Esophagus muscularis mucosa (tissue), 4 donors: ENCODE measurements around the gene RBFOX2. TPM values are rescaled to one million over a fixed set of nuclear protein-coding genes. Genes with fewer than 3 reads are reported as not detected.

Source experiments
- DNase-seq: peaks from one replicate; pipeline ENCODE4 v3.0.0-alpha.2; 2017; ENCODE audit errors: extremely low spot score
- H3K27ac ChIP-seq, 4 donors: fragments of 200-600 bp; sonication (generic); replicated peaks in 1 of 4; 1 replicate in 3 of 4; 2 replicates in 1 of 4; pipeline ENCODE4 v1.5.1; 2016 to 2019; ENCODE audit warnings: mild to moderate bottlenecking in 1 of 4
- H3K27me3 ChIP-seq, 4 donors: fragments of 200-600 bp; sonication (generic); one replicate each; pipeline versions ENCODE4 v1.5.1 to v1.6.0; 2016 to 2019
- H3K36me3 ChIP-seq, 4 donors: fragments of 200-600 bp; sonication (generic); one replicate each; pipeline ENCODE4 v1.5.1; 2016 to 2019
- H3K4me1 ChIP-seq, 4 donors: fragments of 200-600 bp; sonication (generic); one replicate each; pipeline ENCODE4 v1.5.1; 2016 to 2019
- H3K4me3 ChIP-seq, 4 donors: fragments of 200-600 bp; sonication (generic); 1 replicate in 2 of 4; 2 replicates in 2 of 4; pipeline ENCODE4 v1.5.1; 2016 to 2019; ENCODE audit warnings: mild to moderate bottlenecking in 4 of 4, moderate library complexity in 1 of 4
- H3K9me3 ChIP-seq, 4 donors: fragments of 200-600 bp; sonication (generic); 1 replicate in 3 of 4; 2 replicates in 1 of 4; pipeline ENCODE4 v1.5.1; 2016 to 2019
- EP300 ChIP-seq: sonication (generic); formaldehyde crosslinking; IDR thresholded peaks from one replicate; pipeline ENCODE4 v1.6.1; 2017; ENCODE audit warnings: antibody characterized with exemption
- POLR2A ChIP-seq: fragments of 450-650 bp; IDR thresholded peaks from one replicate; pipeline ENCODE4 v1.6.1; 2017; ENCODE audit warnings: antibody characterized with exemption, moderate library complexity, mild to moderate bottlenecking, low read depth
- POLR2AphosphoS5 ChIP-seq, 2 donors: sonication (generic); formaldehyde crosslinking; IDR thresholded peaks; one replicate each; pipeline ENCODE4 v1.6.1; 2017; ENCODE audit warnings: antibody characterized with exemption in 2 of 2
- WGBS: methylation state at CpG from one replicate; pipeline ENCODE4 v1.1.5; 2018; 5-methylcytosine and 5-hydroxymethylcytosine counted together
- intact Hi-C: fragments of 100-400 bp; cut with DNase I; formaldehyde crosslinking; loops from one replicate; pipeline ENCODE4 v1.15.1; 2023
- total RNA-seq, 4 donors: library from RNA; depleted of rRNA; stranded (reverse); fragments of >200 nt; gene quantifications; one replicate each; pipeline versions ENCODE4 v1.1.0 to v1.2.1, GENCODE V29; 2016
- TF ChIP-seq, protein P1 (sequence below), 3 experiments: fragments of 200-600 bp in 2 of 3; fragments of 450-650 bp in 1 of 3; sonication (generic) in 2 of 3; IDR thresholded peaks; one replicate each; pipeline ENCODE4 v1.5.1; 2017 to 2019; ENCODE audit warnings: antibody characterized with exemption in 3 of 3, mild to moderate bottlenecking in 2 of 3, moderate library complexity in 1 of 3

RBFOX2 gene
- total RNA-seq, 4 donors from 2014 or later: 113 to 179 (median 155) TPM

DNA sequence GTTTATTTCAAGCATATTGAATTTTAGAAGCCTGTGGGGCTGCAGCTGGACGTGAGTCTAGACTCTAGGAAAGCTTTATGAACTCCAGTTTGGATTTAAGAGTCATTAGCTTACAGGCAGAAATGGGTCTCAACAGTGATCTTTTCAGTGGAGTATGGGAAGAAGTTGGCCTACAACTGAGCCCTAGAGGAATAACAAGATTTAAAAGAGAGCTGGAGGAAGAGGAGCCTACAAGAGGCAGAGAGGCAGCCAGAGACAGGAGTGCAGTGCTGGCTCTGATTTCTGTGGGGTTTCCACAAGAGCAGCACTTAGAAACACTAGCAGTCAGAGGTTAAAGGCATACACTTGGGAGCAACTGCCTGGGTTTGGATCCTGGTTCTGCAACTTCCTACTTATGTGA is 293.1 kb downstream of the RBFOX2 start:
- TF ChIP-seq POLR2A (no peak), POLR2AphosphoS5 (IDR thresholded peaks at IDR 0.05) (peak in 1 of 2 donors; percentile 7)
- Histone ChIP-seq H3K4me3 (no peak overlapping the region), H3K4me1 (peaks cover 4 to 25% (median 20%) of the 10 kb centered on the region in 4 donors), H3K27ac (no peak overlapping the region), H3K9me3 (no peaks in the 10 kb centered on the region), H3K27me3 (no peaks in the 10 kb centered on the region), H3K36me3 (peaks cover 0 to 30% (median 15%) of the 10 kb centered on the region in 4 donors)
- intact Hi-C loops: no loop called here
- 94% methylated on average over 1 of the region's 1 CpG for WGBS
- DNase-seq: no peak

DNA sequence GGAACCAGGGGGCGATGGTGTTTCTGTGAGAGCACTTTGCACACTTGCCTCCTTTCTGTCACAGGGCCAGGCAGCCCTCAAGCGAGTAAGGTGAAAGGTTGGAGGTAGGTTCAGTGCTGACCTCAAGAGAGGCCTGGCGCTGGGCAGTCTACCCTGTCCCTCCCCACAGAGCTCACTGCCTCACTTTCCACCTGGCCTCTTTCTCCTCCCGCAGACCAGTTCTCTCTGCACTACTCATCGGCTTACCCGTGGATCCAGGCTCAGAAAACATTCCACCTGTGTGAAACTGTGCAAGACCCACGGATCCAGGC is 294.2 kb downstream of the RBFOX2 start:
- DNase-seq: no peak
- no peak for TF ChIP-seq POLR2AphosphoS5 (IDR thresholded peaks at IDR 0.05)
- TF ChIP-seq POLR2A: no peak
- Histone ChIP-seq H3K4me1 (peaks cover 4 to 18% (median 16%) of the 10 kb centered on the region in 4 donors), H3K27me3 (no peaks in the 10 kb centered on the region), H3K9me3 (no peaks in the 10 kb centered on the region), H3K27ac (peak overlapping the region in 1 of 4 donors; percentile 26), H3K4me3 (no peak overlapping the region), H3K36me3 (peaks cover 0 to 20% (median 15%) of the 10 kb centered on the region in 4 donors)
- intact Hi-C loops: no loop called here
- 78% methylated on average over 6 of the region's 7 CpGs for WGBS

DNA sequence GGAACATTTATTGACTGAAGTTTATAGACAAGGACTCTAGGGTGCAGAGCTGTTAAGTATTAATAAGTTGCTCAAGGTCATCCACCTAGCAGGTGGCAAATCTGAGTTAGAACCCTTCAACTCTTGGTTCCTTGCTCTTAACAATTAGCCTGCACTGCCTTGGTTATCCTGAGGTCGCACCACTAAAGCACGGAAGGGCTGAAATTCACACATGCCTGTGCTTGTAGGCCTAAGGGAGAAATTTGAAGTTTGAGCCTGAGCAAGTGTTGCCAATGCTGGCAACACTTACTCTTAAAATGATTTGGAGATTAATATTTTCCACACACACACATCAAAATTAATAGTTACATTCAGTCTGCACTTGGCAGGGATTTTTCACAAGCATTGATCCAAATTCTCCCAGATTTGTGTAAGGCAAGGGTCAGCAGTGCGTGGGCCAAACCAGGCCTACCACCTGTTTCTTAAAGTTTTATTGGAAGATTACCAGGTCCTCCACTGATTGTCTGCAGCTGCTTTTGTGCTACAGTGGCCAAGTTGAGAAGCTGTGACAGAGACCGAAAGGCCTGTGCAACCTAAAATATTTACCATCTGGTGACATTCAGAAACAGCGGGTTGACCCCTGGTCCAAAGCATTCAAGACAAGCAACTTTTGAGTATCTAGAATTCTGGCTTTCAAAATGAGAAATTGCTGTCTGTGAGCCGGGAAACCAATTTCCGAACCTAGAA is 294.7 kb downstream of the RBFOX2 start:
- no peak for DNase-seq
- 38% methylated on average over 7 of the region's 7 CpGs for WGBS

DNA sequence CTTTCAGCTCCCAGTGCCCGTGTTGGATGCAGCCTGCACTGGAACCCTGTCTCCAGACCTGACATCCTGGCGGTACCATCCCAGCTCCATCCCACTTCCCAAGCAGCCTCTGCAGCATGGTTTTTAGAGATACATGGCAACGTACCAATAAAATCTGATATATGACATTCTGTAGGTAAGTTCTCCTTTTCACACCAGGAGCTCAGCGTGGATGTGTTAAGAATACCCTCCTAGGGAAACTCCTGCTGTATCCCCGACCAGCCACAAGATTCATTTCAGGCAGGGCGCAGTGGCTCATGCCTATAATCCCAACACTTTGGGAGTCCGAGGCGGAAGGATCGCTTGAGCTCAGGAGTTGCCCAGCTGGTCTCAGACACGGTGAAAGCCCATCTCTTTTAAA is 295.6 kb downstream of the RBFOX2 start:
- no peak for DNase-seq
- H3K36me3 ChIP-seq: peaks cover 0 to 6% (median 4%) of the 10 kb centered on the region in 4 donors
- intact Hi-C loops: no loop called here
- H3K4me3 ChIP-seq: no peak overlapping the region
- H3K27ac ChIP-seq: no peak overlapping the region
- TF ChIP-seq POLR2AphosphoS5 (IDR thresholded peaks at IDR 0.05): no peak
- no peak for TF ChIP-seq EP300
- no peak for TF ChIP-seq POLR2A
- TF ChIP-seq, protein P1, sequence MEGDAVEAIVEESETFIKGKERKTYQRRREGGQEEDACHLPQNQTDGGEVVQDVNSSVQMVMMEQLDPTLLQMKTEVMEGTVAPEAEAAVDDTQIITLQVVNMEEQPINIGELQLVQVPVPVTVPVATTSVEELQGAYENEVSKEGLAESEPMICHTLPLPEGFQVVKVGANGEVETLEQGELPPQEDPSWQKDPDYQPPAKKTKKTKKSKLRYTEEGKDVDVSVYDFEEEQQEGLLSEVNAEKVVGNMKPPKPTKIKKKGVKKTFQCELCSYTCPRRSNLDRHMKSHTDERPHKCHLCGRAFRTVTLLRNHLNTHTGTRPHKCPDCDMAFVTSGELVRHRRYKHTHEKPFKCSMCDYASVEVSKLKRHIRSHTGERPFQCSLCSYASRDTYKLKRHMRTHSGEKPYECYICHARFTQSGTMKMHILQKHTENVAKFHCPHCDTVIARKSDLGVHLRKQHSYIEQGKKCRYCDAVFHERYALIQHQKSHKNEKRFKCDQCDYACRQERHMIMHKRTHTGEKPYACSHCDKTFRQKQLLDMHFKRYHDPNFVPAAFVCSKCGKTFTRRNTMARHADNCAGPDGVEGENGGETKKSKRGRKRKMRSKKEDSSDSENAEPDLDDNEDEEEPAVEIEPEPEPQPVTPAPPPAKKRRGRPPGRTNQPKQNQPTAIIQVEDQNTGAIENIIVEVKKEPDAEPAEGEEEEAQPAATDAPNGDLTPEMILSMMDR (IDR thresholded peaks at IDR 0.05): no peak
- no peaks in the 10 kb centered on the region for H3K9me3 ChIP-seq
- peaks cover 4 to 18% (median 16%) of the 10 kb centered on the region in 4 donors for H3K4me1 ChIP-seq
- no peaks in the 10 kb centered on the region for H3K27me3 ChIP-seq
- WGBS: 95% methylated on average over 10 of the region's 10 CpGs

More for the DNA sequence above, 294.7 kb downstream of the RBFOX2 start:
- Histone ChIP-seq H3K27me3 (no peaks in the 10 kb centered on the region), H3K4me3 (no peak overlapping the region), H3K4me1 (peaks cover 4 to 18% (median 16%) of the 10 kb centered on the region in 4 donors), H3K27ac (peak overlapping the region in 1 of 4 donors; percentile 26), H3K36me3 (peaks cover 0 to 15% (median 13%) of the 10 kb centered on the region in 4 donors), H3K9me3 (no peaks in the 10 kb centered on the region)
- TF ChIP-seq POLR2AphosphoS5 (IDR thresholded peaks at IDR 0.05) (peak; percentile 15), EP300 (no peak)
- TF ChIP-seq, protein P1 (IDR thresholded peaks at IDR 0.05): no peak
- intact Hi-C loops: no loop called here

DNA sequence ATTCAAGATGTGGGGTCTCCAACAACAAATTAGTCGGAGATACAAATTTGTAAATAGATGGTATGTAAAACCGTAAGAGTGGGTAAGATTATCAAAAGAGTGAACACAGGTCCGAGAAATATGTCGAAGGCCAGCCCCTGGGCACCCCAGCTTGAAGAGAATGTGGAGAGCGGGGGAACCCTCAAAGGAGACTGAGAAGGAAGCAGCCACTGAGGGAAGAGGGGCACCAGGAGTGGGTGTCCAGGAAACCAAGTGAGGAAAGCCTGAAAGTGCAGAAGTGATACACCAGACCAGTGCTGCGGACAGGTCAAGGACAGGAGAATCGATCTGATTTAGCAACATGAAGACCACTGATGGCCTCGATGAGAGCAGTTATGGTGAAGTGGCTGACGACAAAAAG is 296.5 kb downstream of the RBFOX2 start:
- intact Hi-C loops: no loop called here
- no peak for DNase-seq
- Histone ChIP-seq H3K27ac (no peak overlapping the region), H3K4me1 (peaks cover 4 to 18% (median 16%) of the 10 kb centered on the region in 4 donors), H3K9me3 (no peaks in the 10 kb centered on the region), H3K36me3 (no peaks in the 10 kb centered on the region), H3K4me3 (no peak overlapping the region), H3K27me3 (no peaks in the 10 kb centered on the region)
- no peak for TF ChIP-seq POLR2AphosphoS5 (IDR thresholded peaks at IDR 0.05)
- TF ChIP-seq EP300: no peak
- TF ChIP-seq, protein P1 (IDR thresholded peaks at IDR 0.05): no peak
- no peak for TF ChIP-seq POLR2A
- 91% methylated on average over 9 of the region's 9 CpGs for WGBS
